GM18505 (cell line): Measurements from ENCODE around the gene INPP5E.

Experiments
- ATAC-seq: cut with Tn5 transposase; IDR thresholded peaks from one replicate; pipeline ENCODE4 v1.9.1; 2021; ENCODE audit not compliant: unreplicated experiment
- POLR2A ChIP-seq: IDR thresholded peaks from 4 replicates; pipeline ENCODE4 v1.6.1; 2011; ENCODE audit warnings: borderline replicate concordance; ENCODE audit not compliant: insufficient read depth, insufficient read length; ENCODE audit errors: extremely low read depth

INPP5E gene

GRCh38 chr9:136439481-136440408 lies at the start of gene INPP5E:
Gene INPP5E (minus strand): TSS chr9:136439845. CDS start chr9:136439419, 426 bp downstream.
- ATAC-seq = peak; percentile 57
- peak; percentile 52 for TF ChIP-seq POLR2A

GRCh38 chr9:136488247-136489214 lies 48.9 kb upstream of the INPP5E start:
- no peak for ATAC-seq
- TF ChIP-seq POLR2A = no peak

GRCh38 chr9:136487672-136488071 lies 48.0 kb upstream of the INPP5E start:
- TF ChIP-seq POLR2A = no peak

GRCh38 chr9:136486823-136487620 lies 47.4 kb upstream of the INPP5E start:
- no peak for TF ChIP-seq POLR2A
- no peak for ATAC-seq

More at GRCh38 chr9:136487672-136488071, 48.0 kb upstream of the INPP5E start:
- ATAC-seq = no peak

GRCh38 chr9:136486131-136486530 lies 46.5 kb upstream of the INPP5E start:
- no peak for TF ChIP-seq POLR2A
- ATAC-seq = no peak

- no peak for TF ChIP-seq POLR2A
- ATAC-seq = no peak
Observed at GRCh38 chr9:136485049-136486045, 45.7 kb upstream of the INPP5E start.

GRCh38 chr9:136484153-136485048 lies 44.8 kb upstream of the INPP5E start:
- no peak for ATAC-seq

GRCh38 chr9:136483589-136484152 lies 44.0 kb upstream of the INPP5E start:
- ATAC-seq = peak; percentile 60
- peak; percentile 63 for TF ChIP-seq POLR2A

More at GRCh38 chr9:136484153-136485048, 44.8 kb upstream of the INPP5E start:
- no peak for TF ChIP-seq POLR2A

- ATAC-seq = peak; percentile 54
- peak; percentile 90 for TF ChIP-seq POLR2A
Observed at GRCh38 chr9:136482793-136483588, 43.3 kb upstream of the INPP5E start, which contains the start of gene SEC16A. Gene SEC16A (minus strand): TSS chr9:136483040. CDS start chr9:136477615, 5,425 bp downstream.
